ENCODE data around the gene LATS1.

The LATS1 gene

GRCh38 chr6:149727793-149728498 is 10.0 kb upstream of the LATS1 start:
- no peak for TF ChIP-seq CTCF (IDR thresholded peaks at IDR 0.05; ENCODE audit: borderline replicate concordance, control extremely low read depth, extremely low read depth, insufficient read depth, missing control alignments)
- DNase-seq (ENCODE audit: low spot score): no peak
- in situ Hi-C loops (cut with MboI; ENCODE audit: low sequenced_read_pairs, unreplicated experiment): no loop called here

- TF ChIP-seq CTCF (IDR thresholded peaks at IDR 0.05; ENCODE audit: borderline replicate concordance, control extremely low read depth, extremely low read depth, insufficient read depth, missing control alignments): no peak
- no peak for DNase-seq (ENCODE audit: low spot score)
- in situ Hi-C loops (cut with MboI; ENCODE audit: low sequenced_read_pairs, unreplicated experiment): no loop called here
Measured at GRCh38 chr6:149725785-149726184, 7.9 kb upstream of the LATS1 start.

- TF ChIP-seq CTCF (IDR thresholded peaks at IDR 0.05; ENCODE audit: borderline replicate concordance, control extremely low read depth, extremely low read depth, insufficient read depth, missing control alignments): peak; percentile 46
- peak; percentile 33 for DNase-seq (ENCODE audit: low spot score)
- in situ Hi-C loops (cut with MboI; ENCODE audit: low sequenced_read_pairs, unreplicated experiment): no loop called here
Measured at GRCh38 chr6:149723771-149724417, 6.0 kb upstream of the LATS1 start.

GRCh38 chr6:149723262-149723661 is 5.4 kb upstream of the LATS1 start:
- in situ Hi-C loops (cut with MboI; ENCODE audit: low sequenced_read_pairs, unreplicated experiment): no loop called here
- DNase-seq (ENCODE audit: low spot score): no peak
- TF ChIP-seq CTCF (IDR thresholded peaks at IDR 0.05; ENCODE audit: borderline replicate concordance, control extremely low read depth, extremely low read depth, insufficient read depth, missing control alignments): no peak

GRCh38 chr6:149719531-149719930 is 1.6 kb upstream of the LATS1 start:
- no peak for DNase-seq (ENCODE audit: low spot score)
- no peak for TF ChIP-seq CTCF (IDR thresholded peaks at IDR 0.05; ENCODE audit: borderline replicate concordance, control extremely low read depth, extremely low read depth, insufficient read depth, missing control alignments)
- in situ Hi-C loops (cut with MboI; ENCODE audit: low sequenced_read_pairs, unreplicated experiment): no loop called here

- no peak for DNase-seq (ENCODE audit: low spot score)
- TF ChIP-seq CTCF (IDR thresholded peaks at IDR 0.05; ENCODE audit: borderline replicate concordance, control extremely low read depth, extremely low read depth, insufficient read depth, missing control alignments): no peak
- in situ Hi-C loops (cut with MboI; ENCODE audit: low sequenced_read_pairs, unreplicated experiment): no loop called here
Measured at GRCh38 chr6:149717255-149717587, 680 bp downstream of the LATS1 start.

Data from GM13976 (cell line).